ENCODE results near the gene RBM10.
"Not testable (repeated sequence)": the region's sequence is repeated elsewhere in the genome, so short reads cannot be mapped to it uniquely, and the experiment has no call there.

- TF ChIP-seq, protein P1, sequence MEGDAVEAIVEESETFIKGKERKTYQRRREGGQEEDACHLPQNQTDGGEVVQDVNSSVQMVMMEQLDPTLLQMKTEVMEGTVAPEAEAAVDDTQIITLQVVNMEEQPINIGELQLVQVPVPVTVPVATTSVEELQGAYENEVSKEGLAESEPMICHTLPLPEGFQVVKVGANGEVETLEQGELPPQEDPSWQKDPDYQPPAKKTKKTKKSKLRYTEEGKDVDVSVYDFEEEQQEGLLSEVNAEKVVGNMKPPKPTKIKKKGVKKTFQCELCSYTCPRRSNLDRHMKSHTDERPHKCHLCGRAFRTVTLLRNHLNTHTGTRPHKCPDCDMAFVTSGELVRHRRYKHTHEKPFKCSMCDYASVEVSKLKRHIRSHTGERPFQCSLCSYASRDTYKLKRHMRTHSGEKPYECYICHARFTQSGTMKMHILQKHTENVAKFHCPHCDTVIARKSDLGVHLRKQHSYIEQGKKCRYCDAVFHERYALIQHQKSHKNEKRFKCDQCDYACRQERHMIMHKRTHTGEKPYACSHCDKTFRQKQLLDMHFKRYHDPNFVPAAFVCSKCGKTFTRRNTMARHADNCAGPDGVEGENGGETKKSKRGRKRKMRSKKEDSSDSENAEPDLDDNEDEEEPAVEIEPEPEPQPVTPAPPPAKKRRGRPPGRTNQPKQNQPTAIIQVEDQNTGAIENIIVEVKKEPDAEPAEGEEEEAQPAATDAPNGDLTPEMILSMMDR (IDR thresholded peaks at IDR 0.05; ENCODE audit: insufficient read depth, low read length, poor library complexity, severe bottlenecking), result not testable (repeated sequence)
- not testable (repeated sequence) for TF ChIP-seq EZH2phosphoT487 (conservative IDR thresholded peaks at IDR 0.05; ENCODE audit: low read length)
Observed at GRCh38 chrX:47135650-47136049, 9.4 kb upstream of the RBM10 start.

Measured in SU-DHL-6 (cell line).